B cell (primary cell): ENCODE data around the gene NCS1. TPM values are rescaled to one million over a fixed set of nuclear protein-coding genes. Genes with fewer than 3 reads are reported as not detected.

Experiments
- ATAC-seq: fragments of 200-7000 bp; cut with Tn5 transposase; one replicate; pipeline ENCODE4 v1.10.0; 2021; ENCODE audit warnings: low read depth, mild to moderate bottlenecking, moderate number of reproducible peaks, moderate library complexity
- CTCF ChIA-PET: fragments of 350-600 bp; sonication (Branson Sonifier 250); formaldehyde crosslinking; loops from one replicate; lab custom pipeline; 2021; ENCODE audit warnings: antibody characterized with exemption, inconsistent platforms; lab: Charles Lee
- POLR2A ChIA-PET: fragments of 350-600 bp; sonication (Branson Sonifier 250); formaldehyde crosslinking; loops from one replicate; lab custom pipeline; 2021; ENCODE audit warnings: antibody characterized with exemption; lab: Charles Lee
- DNase-seq: peaks from one replicate; pipeline ENCODE4 v3.0.0; 2013
- H2AFZ ChIP-seq: 2 replicates; pipeline ENCODE4 v1.6.1; 2012; ENCODE audit warnings: mild to moderate bottlenecking, low read depth, low read length; ENCODE audit not compliant: insufficient read depth, poor library complexity, severe bottlenecking
- H3K27ac ChIP-seq, 2 donors: 1 replicate in 1 of 2; 2 replicates in 1 of 2; pipeline ENCODE4 v1.5.1; 2012 to 2013; ENCODE audit warnings: low read length in 2 of 2, mild to moderate bottlenecking in 2 of 2, moderate library complexity in 1 of 2
- H3K27me3 ChIP-seq, 4 experiments: fragments of 200-600 bp in 1 of 4; sonication (generic) in 1 of 4; replicated peaks in 1 of 4; 1 replicate in 2 of 4; 2 replicates in 2 of 4; pipeline versions ENCODE4 v1.6.1 to v1.7.0; 2013 to 2016; ENCODE audit warnings: low read length in 3 of 4, mild to moderate bottlenecking in 2 of 4, mixed read lengths in 1 of 4, moderate library complexity in 1 of 4; ENCODE audit not compliant: insufficient read depth in 4 of 4, control insufficient read depth in 3 of 4; ENCODE audit errors: control extremely low read depth in 1 of 4
- H3K36me3 ChIP-seq, 2 experiments: replicated peaks in 1 of 2; 1 replicate in 1 of 2; 2 replicates in 1 of 2; pipeline versions ENCODE4 v1.6.1 to v1.7.1; 2013; ENCODE audit warnings: low read length in 1 of 2; ENCODE audit not compliant: insufficient read depth in 2 of 2, control insufficient read depth in 1 of 2; ENCODE audit errors: control extremely low read depth in 1 of 2, extremely low read depth in 1 of 2
- H3K4me1 ChIP-seq, 2 donors: fragments of 200-600 bp in 1 of 2; sonication (generic) in 1 of 2; 1 replicate in 1 of 2; 2 replicates in 1 of 2; pipeline versions ENCODE4 v1.5.1 to v1.6.1; 2013 to 2017; ENCODE audit warnings: low read length in 2 of 2; ENCODE audit not compliant: control insufficient read depth in 2 of 2, insufficient read depth in 2 of 2
- H3K4me2 ChIP-seq: replicated peaks from 2 replicates; pipeline ENCODE3; 2012; ENCODE audit warnings: mild to moderate bottlenecking, low read depth, low read length; ENCODE audit not compliant: poor library complexity, severe bottlenecking
- H3K4me3 ChIP-seq, 5 experiments: fragments of 200-600 bp in 1 of 5; sonication (generic) in 1 of 5; 1 replicate in 3 of 5; 2 replicates in 2 of 5; pipeline versions ENCODE4 v1.5.1 to v1.7.0; 2011 to 2016; ENCODE audit warnings: low read length in 4 of 5, mild to moderate bottlenecking in 4 of 5, low read depth in 2 of 5, control low read depth in 1 of 5, moderate library complexity in 1 of 5; ENCODE audit not compliant: insufficient read depth in 1 of 5; ENCODE audit errors: control extremely low read depth in 1 of 5, extremely low read depth in 1 of 5
- H3K79me2 ChIP-seq: fragments of 200-600 bp; sonication (generic); one replicate; pipeline ENCODE4 v1.6.0; 2016; ENCODE audit warnings: low read length; ENCODE audit not compliant: control insufficient read depth, insufficient read depth
- H3K9ac ChIP-seq: fragments of 200-600 bp; sonication (generic); 2 replicates; pipeline ENCODE4 v1.6.1; 2017; ENCODE audit warnings: mild to moderate bottlenecking, low read length, moderate library complexity
- H3K9me3 ChIP-seq, 3 donors: one replicate each; pipeline versions ENCODE4 v1.6.1 to v1.7.1; 2013; ENCODE audit warnings: low read length in 2 of 3; ENCODE audit not compliant: control insufficient read depth in 2 of 3, insufficient read depth in 1 of 3; ENCODE audit errors: control extremely low read depth in 1 of 3
- H4K20me1 ChIP-seq: 2 replicates; pipeline ENCODE4 v1.6.0; 2012; ENCODE audit warnings: mild to moderate bottlenecking, low read length; ENCODE audit not compliant: insufficient read depth, control insufficient read depth, poor library complexity, severe bottlenecking
- H3K27ac Mint-ChIP-seq: one replicate; pipeline ENCODE4 v1.8.0; 2021; ENCODE audit warnings: mixed read lengths
- H3K27me3 Mint-ChIP-seq: one replicate; pipeline ENCODE4 v1.8.0; 2021; ENCODE audit warnings: mixed read lengths
- H3K4me1 Mint-ChIP-seq: one replicate; pipeline ENCODE4 v1.8.0; 2021; ENCODE audit warnings: mixed read lengths
- H3K4me3 Mint-ChIP-seq: one replicate; pipeline ENCODE4 v1.8.0; 2021; ENCODE audit warnings: mixed read lengths
- H3K9me3 Mint-ChIP-seq: one replicate; pipeline ENCODE4 v1.8.0; 2022; ENCODE audit warnings: mixed read lengths; ENCODE audit not compliant: insufficient read depth
- CTCF ChIP-seq: fragments of 200-600 bp; IDR thresholded peaks from one replicate; pipeline ENCODE4 v1.8.0; 2022; ENCODE audit warnings: antibody characterized with exemption, mild to moderate bottlenecking
- EZH2 ChIP-seq: IDR thresholded peaks from 2 replicates; pipeline ENCODE4 v1.6.1; 2012; ENCODE audit warnings: borderline replicate concordance, low read depth, mild to moderate bottlenecking, moderate library complexity, low read length; ENCODE audit not compliant: insufficient read depth, poor library complexity, severe bottlenecking
- WGBS: methylation state at CpG from one replicate; pipeline ENCODE4 v1.1.5; 2013; ENCODE audit warnings: missing lambda C conversion rate; ENCODE audit not compliant: insufficient coverage; 5-methylcytosine and 5-hydroxymethylcytosine counted together
- intact Hi-C: fragments of 100-400 bp; cut with micrococcal nuclease; formaldehyde crosslinking; loops from one replicate; pipeline ENCODE4 v1.10.0; 2022
- polyA plus RNA-seq: library from polyadenylated mRNA; depleted of rRNA; stranded (reverse); fragments of >200 nt; gene quantifications from 2 replicates; pipeline ENCODE4 v1.2.3, GENCODE V29; 2012
- total RNA-seq, 2 donors: library from RNA; stranded (reverse); fragments of 120-200 nt in 1 of 2; gene quantifications; 1 replicate in 1 of 2; 2 replicates in 1 of 2; pipeline versions ENCODE4 v1.2.3 to v1.2.4, GENCODE V29; 2013 to 2022

NCS1 gene
- total and polyA plus RNA-seq, 2 donors (not counting 1 experiment from before 2014, with no cell fraction given), result 0.39 TPM; not detected in 1

- CTCF ChIA-PET, result no interaction called here
- Histone ChIP-seq H2AFZ (no peak overlapping the region), H3K4me1 (no peaks in the 10 kb centered on the region), H3K9ac (no peak overlapping the region), H3K79me2 (no peaks in the 10 kb centered on the region), H3K4me2 (no peak overlapping the region), H3K4me3 (no peak overlapping the region), H3K27ac (no peak overlapping the region), H3K27me3 (no peaks in the 10 kb centered on the region), H3K9me3 (no peaks in the 10 kb centered on the region), H4K20me1 (no peaks in the 10 kb centered on the region), H3K36me3 (no peaks in the 10 kb centered on the region)
- DNase-seq (no peak), ATAC-seq (no peak)
- peak overlapping the region; percentile 15 for H3K27ac Mint-ChIP-seq
- POLR2A ChIA-PET, result no interaction called here
- H3K4me3 Mint-ChIP-seq, result no peak overlapping the region
- H3K9me3 Mint-ChIP-seq, result no peaks in the 10 kb centered on the region
- intact Hi-C loops, result no loop called here
- 83% methylated on average over 9 of the region's 9 CpGs for WGBS
- H3K27me3 Mint-ChIP-seq, result peaks cover 13% of the 10 kb centered on the region
- H3K4me1 Mint-ChIP-seq, result no peaks in the 10 kb centered on the region
- no peak for TF ChIP-seq CTCF
- no peak for TF ChIP-seq EZH2
These were observed 15.3 kb downstream of the NCS1 start for GRCh38 chr9:130187523-130187846.

- peaks cover 13% of the 10 kb centered on the region for H3K27me3 Mint-ChIP-seq
- H3K27me3 ChIP-seq, result no peaks in the 10 kb centered on the region
- H3K4me1 Mint-ChIP-seq, result no peaks in the 10 kb centered on the region
- H3K27ac ChIP-seq, result no peak overlapping the region
- H3K9ac ChIP-seq, result no peak overlapping the region
- H4K20me1 ChIP-seq, result no peaks in the 10 kb centered on the region
- H3K4me2 ChIP-seq, result no peak overlapping the region
- H3K79me2 ChIP-seq, result no peaks in the 10 kb centered on the region
- intact Hi-C loops, result no loop called here
- POLR2A ChIA-PET, result interaction anchor here (0.7 kb wide), 1 partner anchor 83 kb away, joined by 4 read pairs; no protein-coding TSS in a partner anchor
- WGBS, result 75% methylated on average over 4 of the region's 7 CpGs
- ATAC-seq (no peak), DNase-seq (no peak)
- H3K4me3 Mint-ChIP-seq, result no peak overlapping the region
- no peak for TF ChIP-seq CTCF
- TF ChIP-seq EZH2, result no peak
- H3K9me3 Mint-ChIP-seq, result no peaks in the 10 kb centered on the region
- H3K4me1 ChIP-seq, result no peaks in the 10 kb centered on the region
- no peaks in the 10 kb centered on the region for H3K36me3 ChIP-seq
- no peak overlapping the region for H3K4me3 ChIP-seq
- no peaks in the 10 kb centered on the region for H3K9me3 ChIP-seq
- CTCF ChIA-PET, result no interaction called here
- H3K27ac Mint-ChIP-seq, result no peak overlapping the region
- H2AFZ ChIP-seq, result no peak overlapping the region
These were observed 16.8 kb downstream of the NCS1 start for GRCh38 chr9:130188860-130189481.
